ENCODE data around the gene NDUFS2. TPM values are rescaled to one million over a fixed set of nuclear protein-coding genes. Genes with fewer than 3 reads are reported as not detected.
A peak's percentile ranks its signal among the peaks of the same experiment; 100 is the strongest.

NDUFS2 gene
- total and polyA plus RNA-seq, 8 donors = 26.7 to 56.8 (median 31.1) TPM

GRCh38 chr1:161165742-161166668 lies 36.2 kb upstream of the NDUFS2 start, which contains the start of gene PPOX:
Gene PPOX (plus strand): TSS chr1:161166426. CDS start chr1:161166848, 422 bp downstream.
- peak within 1 kb of the TSS; percentile 67 to 92 (median 80) for H3K27ac ChIP-seq

GRCh38 chr1:161166669-161167548 lies 35.3 kb upstream of the NDUFS2 start:
- H3K4me1 ChIP-seq = peaks cover 0 to 5% (median 0%) of the 10 kb centered on the region in 3 donors
- FAIRE-seq = no peak
- no peaks in the 10 kb centered on the region for H3K27me3 ChIP-seq
- peak in 2 of 6 donors; percentile 52 to 66 for DNase-seq
- no peaks in the 10 kb centered on the region for H3K9me3 ChIP-seq
- WGBS, 2 donors = 4 to 6% methylated on average over 30 to 33 of the region's 33 CpGs
- no peak for TF ChIP-seq CTCF (IDR thresholded peaks at IDR 0.05)
- peak overlapping the region; percentile 49 to 73 (median 58) for H3K4me3 ChIP-seq
- H3K36me3 ChIP-seq = peaks cover 0 to 7% (median 5%) of the 10 kb centered on the region in 3 donors
- peak in 2 of 4 donors; percentile 0 to 3 for ATAC-seq
- intact Hi-C loops (cut with DNase I) = no loop called here
- H3K27ac ChIP-seq = peak overlapping the region; percentile 67 to 92 (median 80)

More at GRCh38 chr1:161165742-161166668, 36.2 kb upstream of the NDUFS2 start, which contains the start of gene PPOX:
- FAIRE-seq = peak; percentile 86
- 0% methylated on average over 54 of the region's 54 CpGs for WGBS, 2 donors
- Histone ChIP-seq H3K4me1 (peaks cover 0 to 5% (median 2%) of the 10 kb centered on the region in 3 donors), H3K36me3 (no peaks in the 10 kb centered on the region), H3K27me3 (no peaks in the 10 kb centered on the region), H3K9me3 (no peaks in the 10 kb centered on the region), H3K4me3 (peak within 1 kb of the TSS; percentile 49 to 73 (median 58))
- TF ChIP-seq CTCF (IDR thresholded peaks at IDR 0.05) = peak in 1 of 4 donors; percentile 10
- intact Hi-C loops (cut with DNase I) = no loop called here
- ATAC-seq = peak; percentile 92 to 97 (median 94)
- peak; percentile 90 to 98 (median 96) for DNase-seq

GRCh38 chr1:161168906-161169305 lies 33.3 kb upstream of the NDUFS2 start:
- 88 to 94% methylated on average over 9 of the region's 9 CpGs for WGBS, 2 donors
- intact Hi-C loops (cut with DNase I) = no loop called here
- FAIRE-seq (no peak), DNase-seq (peak in 1 of 6 donors; percentile 45), ATAC-seq (no peak)
- TF ChIP-seq CTCF (IDR thresholded peaks at IDR 0.05) = no peak
- no peaks in the 10 kb centered on the region for H3K27me3 ChIP-seq
- peaks cover 0 to 24% (median 7%) of the 10 kb centered on the region in 3 donors for H3K36me3 ChIP-seq
- H3K9me3 ChIP-seq = no peaks in the 10 kb centered on the region
- no peak overlapping the region for H3K27ac ChIP-seq
- H3K4me1 ChIP-seq = peaks cover 0 to 5% (median 0%) of the 10 kb centered on the region in 3 donors
- no peak overlapping the region for H3K4me3 ChIP-seq

GRCh38 chr1:161171191-161171590 lies 31.0 kb upstream of the NDUFS2 start:
- ATAC-seq (no peak), DNase-seq (no peak), FAIRE-seq (no peak)
- Histone ChIP-seq H3K4me3 (no peak overlapping the region), H3K27ac (no peak overlapping the region), H3K4me1 (peaks cover 0 to 6% (median 5%) of the 10 kb centered on the region in 3 donors), H3K27me3 (no peaks in the 10 kb centered on the region), H3K36me3 (peaks cover 0 to 35% (median 12%) of the 10 kb centered on the region in 3 donors), H3K9me3 (no peaks in the 10 kb centered on the region)
- intact Hi-C loops (cut with DNase I) = no loop called here
- WGBS, 2 donors = 59 to 65% methylated on average over 5 of the region's 5 CpGs
- TF ChIP-seq CTCF (IDR thresholded peaks at IDR 0.05) = no peak

Measured in pancreas (tissue), 10 donors.